HG03460 (cell line): ENCODE measurements around the gene SLC25A20.
A peak's percentile ranks its signal among the peaks of the same experiment; 100 is the strongest.
"Not testable (repeated sequence)": the region's sequence is repeated elsewhere in the genome, so short reads cannot be mapped to it uniquely, and the experiment has no call there.

Experiments used
- ATAC-seq: cut with Tn5 transposase; IDR thresholded peaks from one replicate; pipeline ENCODE4 v1.9.1; 2021; ENCODE audit not compliant: unreplicated experiment

The SLC25A20 gene

GRCh38 chr3:48847504-48848423, 50.9 kb downstream of the SLC25A20 start, which contains the start of gene PRKAR2A:
TSS of gene PRKAR2A (minus strand) at chr3:48847874. CDS start at chr3:48847596, 278 bp downstream.
- ATAC-seq: peak; percentile 82

GRCh38 chr3:48847053-48847503, 51.6 kb downstream of the SLC25A20 start:
- ATAC-seq: peak; percentile 33

DNA sequence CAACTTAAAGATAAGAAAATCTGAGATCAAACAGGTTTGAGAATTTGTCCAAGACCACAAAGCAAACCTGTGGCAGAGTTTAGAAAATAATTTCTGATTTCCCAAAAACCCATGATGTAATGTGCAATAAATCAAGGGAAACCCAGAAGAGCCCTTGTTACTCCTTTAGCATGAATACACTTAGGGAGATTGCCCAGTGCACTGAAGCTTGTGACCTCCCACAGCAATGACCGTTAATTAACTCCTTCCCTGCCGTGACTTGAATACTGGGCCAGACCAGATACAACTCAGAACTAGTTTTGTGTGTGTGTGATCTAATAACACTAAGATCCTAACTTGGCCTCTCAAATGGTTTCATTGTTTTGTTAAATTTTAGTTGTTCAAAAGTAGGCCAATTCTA, 53.5 kb downstream of the SLC25A20 start:
- ATAC-seq: no peak

GRCh38 chr3:48837163-48837562, 61.5 kb downstream of the SLC25A20 start:
- ATAC-seq: no peak

GRCh38 chr3:48835650-48836366, 62.9 kb downstream of the SLC25A20 start:
- no peak for ATAC-seq

- ATAC-seq: no peak
These were observed 66.0 kb downstream of the SLC25A20 start for GRCh38 chr3:48832684-48833083.

GRCh38 chr3:48830715-48831114, 68.0 kb downstream of the SLC25A20 start:
- no peak for ATAC-seq

- not testable (repeated sequence) for ATAC-seq
These were observed 69.2 kb downstream of the SLC25A20 start for GRCh38 chr3:48829525-48829924.

DNA sequence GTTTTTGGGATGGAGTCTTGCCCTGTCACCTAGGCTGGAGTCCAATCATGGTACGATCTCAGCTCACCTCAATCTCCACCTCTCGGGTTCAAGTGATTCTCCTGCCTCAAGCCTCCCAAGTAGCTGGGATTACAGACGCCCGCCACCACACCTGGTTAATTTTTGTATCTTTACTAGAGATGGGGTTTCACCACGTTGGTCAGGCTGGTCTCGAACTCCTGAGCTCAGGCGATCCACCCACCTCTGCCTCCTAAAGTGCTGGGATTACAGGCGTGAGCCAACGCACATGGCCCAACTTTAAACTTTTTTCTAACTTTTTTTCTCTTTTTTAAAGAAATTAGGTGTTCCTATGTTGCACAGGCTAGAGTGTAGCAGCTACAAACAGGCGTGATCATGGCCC, 70.8 kb downstream of the SLC25A20 start:
- ATAC-seq: not testable (repeated sequence)

DNA sequence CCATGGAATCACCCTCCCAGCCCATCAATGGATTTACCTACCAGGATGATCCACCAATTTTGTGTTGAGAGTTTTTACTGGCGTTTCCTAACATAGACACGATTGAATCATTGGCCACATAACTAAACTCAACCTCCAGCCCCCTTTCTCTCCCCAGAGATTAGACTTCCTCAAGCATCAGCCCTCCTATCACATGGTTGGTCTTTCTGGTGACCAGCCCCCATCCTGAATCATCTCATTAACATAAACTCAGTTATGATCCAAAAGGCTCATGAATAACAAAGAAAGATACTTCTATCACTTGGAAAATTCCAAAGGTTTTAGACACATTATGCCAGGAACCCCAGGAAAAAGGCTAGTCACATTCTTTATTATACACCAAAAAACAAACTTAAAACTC, 72.2 kb downstream of the SLC25A20 start:
- ATAC-seq: no peak

- ATAC-seq: no peak
These were observed 77.9 kb downstream of the SLC25A20 start for GRCh38 chr3:48820612-48821324.

- ATAC-seq: no peak
These were observed 79.2 kb downstream of the SLC25A20 start for GRCh38 chr3:48819234-48820221.

GRCh38 chr3:48811524-48811923, 87.2 kb downstream of the SLC25A20 start:
- no peak for ATAC-seq
